GM13977 (cell line): ENCODE data around the gene IPO11.

ENCODE experiments used
- DNase-seq: peaks from one replicate; pipeline ENCODE4 v3.0.0; 2012; ENCODE audit warnings: low spot score
- in situ Hi-C: fragments of 300-500 bp; cut with MboI; formaldehyde crosslinking; loops from one replicate; pipeline ENCODE4 v1.12.0; 2022; ENCODE audit warnings: low sequenced_read_pairs, low pct_unique_long_range_greater_than_20kb, mixed read lengths, inconsistent platforms; ENCODE audit not compliant: unreplicated experiment
- TF ChIP-seq, protein P1 (sequence below): IDR thresholded peaks from 2 replicates; pipeline ENCODE4 v1.5.1; 2012; ENCODE audit warnings: mild to moderate bottlenecking, control low read depth; ENCODE audit not compliant: insufficient read depth; ENCODE audit errors: extremely low read depth, missing control alignments

IPO11 gene

DNA sequence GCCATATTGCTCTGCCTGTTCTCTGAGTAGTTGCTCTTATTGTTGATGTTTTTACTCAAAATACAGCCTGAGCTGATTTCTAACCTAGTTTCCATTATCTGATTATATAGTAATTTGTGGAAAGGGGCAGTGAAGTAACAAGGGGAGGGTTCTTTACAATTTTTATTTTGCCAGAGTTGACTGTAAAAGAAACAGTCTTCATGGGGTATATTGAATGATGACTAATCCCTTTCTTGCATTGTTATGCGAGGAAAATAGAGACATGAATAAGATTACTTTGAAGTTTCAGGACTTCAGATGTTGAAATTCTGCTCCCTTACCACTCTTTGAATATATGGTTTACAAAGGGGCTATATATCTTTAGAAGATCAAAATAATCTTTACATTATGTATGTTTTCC is 156.9 kb downstream of the IPO11 start:
- peak; percentile 13 for DNase-seq
- TF ChIP-seq, protein P1, sequence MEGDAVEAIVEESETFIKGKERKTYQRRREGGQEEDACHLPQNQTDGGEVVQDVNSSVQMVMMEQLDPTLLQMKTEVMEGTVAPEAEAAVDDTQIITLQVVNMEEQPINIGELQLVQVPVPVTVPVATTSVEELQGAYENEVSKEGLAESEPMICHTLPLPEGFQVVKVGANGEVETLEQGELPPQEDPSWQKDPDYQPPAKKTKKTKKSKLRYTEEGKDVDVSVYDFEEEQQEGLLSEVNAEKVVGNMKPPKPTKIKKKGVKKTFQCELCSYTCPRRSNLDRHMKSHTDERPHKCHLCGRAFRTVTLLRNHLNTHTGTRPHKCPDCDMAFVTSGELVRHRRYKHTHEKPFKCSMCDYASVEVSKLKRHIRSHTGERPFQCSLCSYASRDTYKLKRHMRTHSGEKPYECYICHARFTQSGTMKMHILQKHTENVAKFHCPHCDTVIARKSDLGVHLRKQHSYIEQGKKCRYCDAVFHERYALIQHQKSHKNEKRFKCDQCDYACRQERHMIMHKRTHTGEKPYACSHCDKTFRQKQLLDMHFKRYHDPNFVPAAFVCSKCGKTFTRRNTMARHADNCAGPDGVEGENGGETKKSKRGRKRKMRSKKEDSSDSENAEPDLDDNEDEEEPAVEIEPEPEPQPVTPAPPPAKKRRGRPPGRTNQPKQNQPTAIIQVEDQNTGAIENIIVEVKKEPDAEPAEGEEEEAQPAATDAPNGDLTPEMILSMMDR, result no peak
- in situ Hi-C loops, result no loop called here

DNA sequence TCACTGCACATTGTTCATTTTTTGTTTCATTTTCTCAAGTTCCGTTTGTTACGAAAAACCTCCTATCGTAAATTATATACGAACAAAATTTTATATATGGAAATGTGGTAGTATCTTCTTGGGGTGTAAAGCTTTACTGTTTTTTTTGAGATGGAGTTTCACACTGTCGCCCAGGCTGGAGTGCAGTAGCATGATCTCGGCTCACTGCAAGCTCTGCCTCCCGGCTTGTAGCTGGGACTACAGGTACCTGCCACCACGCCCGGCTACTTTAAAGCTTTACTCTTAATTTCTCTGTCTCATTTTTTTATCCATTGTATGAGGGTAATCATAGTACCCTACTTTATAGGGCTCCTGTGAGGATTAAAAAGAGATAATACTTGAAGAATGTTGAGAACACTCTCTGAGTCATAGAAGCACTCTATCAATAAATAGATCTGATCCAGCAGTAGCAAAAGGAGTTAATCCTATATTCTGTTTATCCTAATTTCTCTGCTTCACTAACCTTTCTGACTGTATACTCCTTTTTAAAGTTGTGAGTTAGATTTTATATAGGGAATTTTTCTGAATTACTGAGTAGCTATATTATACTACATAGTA is 160.5 kb downstream of the IPO11 start:
- DNase-seq, result no peak
- in situ Hi-C loops, result no loop called here
- TF ChIP-seq, protein P1, result no peak

- in situ Hi-C loops, result no loop called here
- no peak for DNase-seq
- TF ChIP-seq, protein P1, result no peak
Observed at GRCh38 chr5:62574599-62574998, 162.0 kb downstream of the IPO11 start.

GRCh38 chr5:62575066-62575465 is 162.5 kb downstream of the IPO11 start:
- DNase-seq, result no peak
- TF ChIP-seq, protein P1, result no peak
- in situ Hi-C loops, result no loop called here

- TF ChIP-seq, protein P1, result no peak
- DNase-seq, result no peak
- in situ Hi-C loops, result no loop called here
Observed at GRCh38 chr5:62575489-62575888, 162.9 kb downstream of the IPO11 start.

- TF ChIP-seq, protein P1, result no peak
Observed at GRCh38 chr5:62576570-62577170, 164.1 kb downstream of the IPO11 start.

More at GRCh38 chr5:62576570-62577170, 164.1 kb downstream of the IPO11 start:
- no peak for DNase-seq
- in situ Hi-C loops, result no loop called here
